Hematopoietic multipotent progenitor cell (in vitro differentiated cells): ENCODE results near the gene EFCAB11. TPM values are rescaled to one million over a fixed set of nuclear protein-coding genes. Genes with fewer than 3 reads are reported as not detected.

Experiments used
- DNase-seq, 3 donors: peaks; one replicate each; pipeline ENCODE4 v3.0.0-alpha.2; 2011 to 2015; ENCODE audit warnings: low read depth in 2 of 3, low spot score in 2 of 3
- total RNA-seq: library from RNA; depleted of rRNA; stranded (reverse); fragments of >200 nt; gene quantifications from one replicate; pipeline ENCODE4 v1.2.3, GENCODE V29; 2012

EFCAB11 gene
- total RNA-seq, 1 donor = 3.0 TPM

DNA sequence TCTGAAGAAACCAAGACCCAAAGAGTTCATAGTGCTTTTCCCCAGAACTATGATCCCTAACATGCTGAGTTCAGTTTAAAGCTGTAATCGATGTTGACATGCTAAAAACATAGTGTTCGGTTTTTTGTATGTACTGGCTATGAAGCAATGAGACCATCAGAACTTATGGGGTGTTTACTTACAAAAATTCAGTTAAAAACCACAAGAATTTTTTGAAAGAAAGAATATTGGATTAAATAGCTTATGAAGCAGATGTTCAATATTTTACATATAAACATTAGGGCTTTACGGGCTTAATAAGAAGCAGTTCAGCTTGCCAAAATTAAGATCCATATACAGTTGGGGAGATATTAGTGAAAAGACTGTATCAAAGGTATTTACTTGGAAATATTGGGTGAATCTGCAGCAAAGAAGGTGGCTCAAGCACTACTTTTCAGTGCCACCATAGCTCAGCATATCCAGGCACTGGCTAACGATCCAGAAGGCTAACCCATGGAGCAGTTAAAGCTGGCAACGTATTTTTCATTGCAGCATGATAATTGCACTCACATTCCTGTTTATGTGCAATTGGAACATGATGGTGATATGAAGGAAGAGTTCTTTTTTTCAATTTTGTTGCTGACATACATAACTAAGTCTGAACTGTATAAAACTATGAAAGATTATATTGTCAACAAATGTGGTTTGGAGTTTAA, 125.9 kb downstream of the EFCAB11 start:
- DNase-seq = no peak

DNA sequence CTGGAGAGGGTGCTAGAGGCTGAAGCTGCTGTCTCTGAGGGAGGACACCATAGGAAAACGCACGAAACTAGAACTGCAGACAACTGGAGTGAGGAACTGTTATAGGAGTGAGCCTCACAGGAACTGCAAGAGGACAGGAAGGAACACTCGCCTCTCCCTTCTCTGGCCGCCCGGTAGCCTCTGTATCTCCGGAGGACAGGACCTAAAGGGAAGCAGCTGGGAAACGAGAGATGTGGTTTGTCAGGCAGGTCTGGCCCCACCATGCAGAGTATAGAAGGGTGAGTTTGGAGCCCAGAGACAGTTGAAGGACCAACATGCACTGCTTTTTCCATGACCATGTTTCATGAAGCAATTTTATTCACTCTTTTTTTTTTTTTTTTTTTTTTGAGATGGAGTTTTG, 127.3 kb downstream of the EFCAB11 start:
- peak in 2 of 3 donors; percentile 22 to 75 for DNase-seq

DNA sequence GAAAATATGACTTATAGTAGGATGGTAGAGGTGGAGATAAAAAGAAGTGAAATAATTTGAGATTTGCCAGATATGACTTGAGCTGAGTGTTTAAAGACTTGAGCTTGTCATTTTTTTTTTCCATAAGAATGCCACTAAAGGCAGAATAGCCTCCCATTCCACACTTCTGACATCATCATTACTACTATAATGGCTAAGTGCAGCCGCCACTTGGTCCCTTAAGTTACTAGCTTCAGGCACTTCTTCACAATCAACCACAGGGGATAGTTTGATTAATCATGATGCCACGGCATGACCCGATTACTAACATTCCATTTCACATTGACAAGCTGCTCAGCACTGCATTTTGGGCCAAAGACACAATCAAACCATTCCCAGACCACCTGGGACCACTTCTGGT, 127.9 kb downstream of the EFCAB11 start:
- no peak for DNase-seq

DNA sequence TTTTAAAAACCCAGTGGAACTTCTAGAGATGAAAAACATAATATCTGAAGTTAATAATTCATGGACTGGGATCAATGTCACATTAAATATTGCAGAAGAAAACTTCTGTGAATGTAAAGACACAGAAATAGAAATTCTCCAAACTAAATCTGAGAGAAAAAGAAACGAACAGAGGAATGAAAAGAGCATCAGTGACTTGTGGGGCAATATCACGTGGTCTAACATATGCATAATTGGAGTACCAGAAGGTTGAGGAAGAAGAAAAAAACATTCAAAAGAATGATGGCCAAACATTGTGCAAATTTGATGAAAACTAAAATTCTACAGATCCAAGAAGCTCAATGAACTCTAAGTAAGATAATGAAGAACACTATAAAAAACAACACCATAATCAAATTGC, 130.8 kb downstream of the EFCAB11 start:
- no peak for DNase-seq

DNA sequence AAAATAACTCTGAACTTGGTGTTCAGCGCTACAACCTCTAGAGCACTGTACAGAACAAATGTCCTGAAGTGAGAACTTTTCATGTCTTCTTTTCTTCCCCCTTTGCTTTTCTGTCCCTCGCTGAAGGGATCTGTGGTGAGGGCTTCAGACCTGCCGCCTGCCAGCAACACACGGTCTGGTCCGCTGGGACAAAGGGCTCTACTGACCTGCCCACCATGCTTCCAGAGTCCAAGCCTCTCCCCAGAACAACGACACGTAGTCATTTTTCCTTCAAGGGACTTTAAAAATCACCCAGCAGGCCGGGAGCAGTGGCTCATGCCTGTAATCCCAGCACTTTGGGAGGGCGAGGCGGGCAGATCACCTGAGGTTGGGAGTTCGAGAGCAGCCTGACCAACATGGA, 140.4 kb downstream of the EFCAB11 start:
- no peak for DNase-seq

DNA sequence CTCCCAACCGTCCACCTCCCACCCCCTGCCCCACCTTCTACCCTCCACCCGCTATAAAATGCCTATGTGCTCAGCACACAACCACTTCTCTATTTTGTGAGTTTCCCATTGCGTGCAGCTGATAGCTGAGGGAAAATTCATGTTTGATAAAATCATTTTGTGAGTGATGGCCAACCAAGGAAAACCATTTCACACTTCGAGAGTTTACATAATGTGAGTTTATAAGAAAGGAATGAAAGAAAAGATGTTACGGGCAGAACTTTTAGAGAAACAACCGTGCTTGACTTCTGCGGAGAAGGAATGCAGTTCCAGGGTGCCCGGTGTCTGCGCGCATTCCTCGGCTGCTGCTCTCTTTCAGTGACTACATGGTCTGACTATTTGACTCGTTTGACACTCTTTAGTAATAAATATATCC, 140.9 kb downstream of the EFCAB11 start:
- DNase-seq = peak in 1 of 3 donors; percentile 44

DNA sequence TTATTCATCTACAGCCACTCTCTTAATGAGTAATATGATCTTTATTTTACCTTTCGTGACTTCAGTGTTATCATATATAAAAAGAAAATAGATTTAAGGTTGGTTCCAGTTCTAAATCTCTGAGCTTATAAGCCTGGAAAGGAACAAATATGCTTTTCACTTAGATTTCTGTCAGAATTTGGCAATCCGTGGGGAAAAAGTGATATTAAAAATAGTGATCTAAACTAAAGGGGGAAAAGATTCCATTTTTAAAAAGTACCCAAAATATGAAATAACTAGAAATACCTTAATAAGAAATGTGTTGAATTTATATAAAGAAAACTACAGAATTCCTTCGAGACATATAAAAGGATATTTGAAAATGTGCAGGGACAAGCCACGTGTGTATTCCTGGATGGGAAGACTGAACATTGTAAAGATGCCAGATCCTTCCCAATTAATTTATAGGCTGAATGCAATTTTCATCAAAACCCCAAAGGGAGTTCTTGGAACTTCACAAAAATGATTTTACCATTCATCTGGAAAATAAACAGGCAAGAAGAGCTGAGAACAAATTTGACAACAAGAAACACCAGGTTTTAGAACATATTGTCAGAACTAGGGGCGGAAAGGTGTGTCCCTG, 142.5 kb downstream of the EFCAB11 start:
- no peak for DNase-seq

DNA sequence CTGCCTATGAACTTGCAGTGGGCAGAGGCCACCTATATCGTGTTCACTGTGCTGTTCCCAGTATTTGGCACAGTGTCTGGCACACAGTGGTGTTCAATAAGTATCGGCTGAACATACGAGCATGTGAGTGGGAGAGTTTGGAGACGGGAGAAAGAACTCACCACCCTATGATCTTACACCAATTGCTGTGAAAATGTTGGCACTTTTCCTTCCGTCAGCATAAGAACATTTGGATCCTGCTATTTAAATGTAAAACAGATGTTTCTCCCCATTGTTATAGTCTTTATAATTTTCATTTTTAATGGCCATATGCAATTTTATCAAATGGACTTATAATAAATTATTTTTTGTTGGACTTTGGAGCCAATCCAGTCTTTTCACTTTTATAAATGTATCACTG, 144.4 kb downstream of the EFCAB11 start:
- no peak for DNase-seq

DNA sequence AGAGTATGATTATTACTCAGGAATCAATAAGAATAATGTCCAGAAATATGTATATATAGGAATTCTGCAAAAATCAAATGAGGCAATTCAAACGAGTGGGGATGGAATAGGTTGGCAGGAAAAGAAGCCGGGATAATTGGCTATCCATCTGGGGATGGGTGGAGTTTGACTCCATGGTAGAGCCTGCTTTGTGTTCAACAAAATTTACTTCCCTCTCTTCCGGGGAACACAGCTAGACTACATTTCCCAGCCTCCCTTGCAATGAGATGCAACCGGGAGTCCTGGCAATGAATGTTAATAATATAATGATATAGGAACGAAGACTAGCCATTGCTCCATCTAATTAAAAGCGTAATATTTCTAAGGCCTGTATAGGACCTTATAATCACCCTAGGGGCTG, 146.6 kb downstream of the EFCAB11 start:
- no peak for DNase-seq

DNA sequence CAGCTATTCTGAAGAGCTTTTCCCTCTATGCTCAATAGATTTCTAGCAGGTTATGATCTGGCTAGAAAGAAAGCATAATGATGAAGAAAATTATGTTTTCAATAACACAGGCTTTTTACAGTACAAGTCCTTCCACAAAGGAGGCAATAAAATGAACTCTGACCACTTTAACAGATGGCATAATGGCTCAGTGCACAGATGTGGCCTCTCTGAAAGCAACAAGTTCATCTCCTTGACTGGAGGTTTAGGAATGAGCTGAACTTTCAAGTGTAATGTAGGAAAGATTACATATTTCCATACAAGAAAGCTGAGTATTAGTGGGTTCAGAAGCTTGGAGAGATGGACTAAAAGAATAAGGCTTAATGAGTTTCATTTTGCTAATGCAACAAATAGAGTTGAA, 147.4 kb downstream of the EFCAB11 start:
- no peak for DNase-seq

DNA sequence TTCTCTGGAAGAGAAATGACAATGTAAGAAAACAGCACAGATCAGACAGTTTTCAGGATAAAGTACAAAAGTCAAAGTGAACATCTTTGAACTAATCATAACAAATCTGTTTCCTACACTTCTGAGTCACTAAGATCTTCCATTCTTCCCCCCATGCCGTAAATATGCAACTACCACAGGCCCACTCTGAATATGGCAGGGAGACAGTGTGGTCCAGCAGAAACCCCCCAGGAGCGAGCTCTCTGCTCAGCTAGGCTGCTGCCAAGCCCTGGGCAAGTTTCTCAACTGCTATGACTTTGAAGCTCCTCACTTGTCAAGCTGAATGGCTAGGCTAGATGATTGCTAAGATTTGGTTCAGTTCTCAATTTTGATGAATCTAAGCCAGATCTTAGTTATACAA, 148.1 kb downstream of the EFCAB11 start:
- DNase-seq = no peak

DNA sequence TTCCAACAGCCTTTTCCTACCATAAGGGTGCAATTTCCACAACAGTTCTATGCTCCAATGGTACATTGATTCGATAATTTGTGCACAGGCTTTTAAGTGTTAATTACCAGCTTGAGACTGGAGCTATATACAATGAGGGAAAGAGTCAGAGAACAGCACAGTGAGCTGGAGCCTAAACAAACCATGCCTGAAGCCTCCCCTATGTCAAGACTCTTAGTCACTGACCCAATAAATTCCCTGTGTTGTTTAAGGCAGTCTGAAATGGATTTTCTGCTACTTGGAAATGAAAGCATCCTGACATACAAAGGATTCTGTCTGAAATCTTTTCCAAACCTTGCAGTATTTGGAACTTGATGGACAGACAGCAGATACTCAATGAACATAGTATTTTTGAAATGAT, 149.0 kb downstream of the EFCAB11 start:
- no peak for DNase-seq

DNA sequence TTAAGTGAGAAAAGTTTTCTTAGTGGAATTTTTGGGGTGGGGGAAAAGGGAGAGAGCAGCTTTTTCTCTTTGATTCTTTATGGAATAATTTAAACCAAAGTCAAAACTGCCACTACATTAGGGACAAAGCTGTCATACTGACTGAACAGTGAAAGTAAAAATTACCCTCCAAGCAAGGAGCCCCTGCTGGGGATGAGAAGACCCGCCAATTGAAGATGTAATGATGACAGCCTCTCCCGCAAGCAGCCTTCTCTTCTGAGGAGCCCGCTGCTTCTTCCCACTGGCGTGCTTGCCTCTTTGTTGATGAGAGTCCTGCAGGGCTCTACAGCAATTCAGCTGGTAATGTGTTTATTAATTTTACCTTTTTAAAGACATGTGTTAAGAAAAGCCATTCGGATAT, 151.0 kb downstream of the EFCAB11 start:
- no peak for DNase-seq

DNA sequence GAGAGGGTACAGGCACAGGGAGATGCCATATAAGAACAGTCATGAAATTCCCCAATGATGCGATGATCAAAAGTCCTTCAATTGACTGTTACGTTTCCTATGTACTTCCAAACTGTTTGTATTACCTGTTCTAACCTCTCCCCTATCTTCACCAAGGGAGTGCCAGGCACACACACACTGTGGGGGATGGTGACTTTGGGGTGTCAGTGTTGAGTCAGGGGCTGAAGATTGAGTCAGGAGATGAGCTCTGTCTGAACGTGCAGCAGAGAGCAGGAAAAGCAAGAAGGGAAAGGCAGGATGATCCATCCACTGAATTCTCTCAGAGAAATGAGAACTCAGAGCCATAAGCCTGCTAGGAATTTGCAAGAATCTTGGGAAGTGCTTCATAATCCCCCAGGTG, 153.4 kb downstream of the EFCAB11 start:
- DNase-seq = no peak

DNA sequence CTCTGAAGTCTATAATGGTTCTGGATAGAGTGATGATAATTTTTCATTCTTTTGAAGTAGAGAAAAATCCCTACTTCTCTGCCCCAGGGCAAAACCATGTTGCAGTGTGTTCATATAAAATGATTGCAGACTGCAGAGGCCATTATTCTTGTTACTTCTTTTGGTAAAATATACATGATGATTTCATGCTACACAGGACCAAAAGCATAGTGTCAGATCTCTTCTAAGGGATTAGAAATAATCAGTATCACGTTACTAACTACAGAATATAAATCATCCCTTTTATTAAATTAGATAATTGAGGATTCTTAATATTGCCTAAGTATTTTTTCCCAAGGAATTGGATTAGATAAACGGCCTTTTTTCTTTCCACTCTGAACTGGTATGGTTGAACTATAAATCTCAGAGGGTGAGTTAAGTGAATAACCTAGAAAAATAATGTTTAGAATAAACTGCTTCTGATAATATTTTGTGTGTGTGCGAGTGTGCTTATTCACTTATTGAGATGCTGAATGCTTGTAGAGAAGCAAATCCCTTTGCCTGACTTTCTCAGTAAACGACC, 156.2 kb downstream of the EFCAB11 start:
- DNase-seq = no peak

DNA sequence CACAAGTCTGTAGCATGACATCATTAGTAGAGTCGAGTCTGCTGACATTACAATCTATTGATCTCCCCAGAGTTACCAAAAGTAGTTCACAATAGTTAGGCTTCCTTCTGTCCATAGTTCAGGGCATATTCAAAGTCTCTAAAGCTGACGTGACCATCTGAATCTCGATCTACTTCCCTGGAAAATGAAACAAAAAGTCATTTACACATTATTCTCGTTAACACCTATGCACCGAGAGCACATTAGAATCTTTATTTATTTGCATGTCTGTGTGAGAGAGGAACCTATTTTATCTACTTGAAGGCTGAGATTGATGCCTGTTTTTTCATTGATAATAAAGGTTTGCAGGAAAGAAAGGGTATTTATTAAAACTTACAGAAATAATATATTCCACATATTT, 157.4 kb downstream of the EFCAB11 start:
- DNase-seq = no peak

DNA sequence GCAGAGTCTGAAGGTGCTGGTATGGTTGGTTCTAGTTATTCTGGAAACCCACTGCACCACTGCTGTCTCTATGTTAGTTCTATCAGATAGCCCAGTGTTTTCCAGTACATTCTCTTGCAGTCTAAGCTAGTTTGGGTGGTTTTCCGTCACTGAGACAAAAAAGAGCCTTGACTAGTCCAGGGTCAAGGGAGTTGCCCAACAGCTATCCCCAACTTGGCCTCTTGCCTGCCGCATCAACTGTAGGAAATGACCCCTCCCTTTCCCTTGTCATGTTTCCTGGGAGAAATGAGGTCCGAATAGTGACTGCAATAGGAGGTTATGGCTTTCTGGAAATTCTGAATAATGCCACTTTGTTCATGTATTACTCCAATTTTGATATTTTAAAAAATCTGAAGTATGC, 160.4 kb downstream of the EFCAB11 start:
- no peak for DNase-seq

DNA sequence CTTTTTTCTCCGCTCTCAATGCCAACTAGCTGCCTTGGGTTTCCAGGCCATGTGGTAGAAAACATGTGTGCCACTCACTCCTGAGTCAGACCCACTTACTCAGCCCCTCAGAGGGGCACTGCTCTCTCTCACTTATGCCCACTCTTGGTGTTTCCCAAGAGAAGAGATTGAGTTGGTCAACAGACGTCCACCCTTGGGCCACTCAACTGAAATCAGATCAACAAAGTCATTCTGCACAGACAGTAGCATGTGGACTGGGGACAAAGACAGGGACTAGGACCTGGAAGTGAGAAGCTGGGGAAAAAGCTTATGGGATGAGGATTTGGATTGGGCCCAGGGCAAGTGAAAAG, 161.2 kb downstream of the EFCAB11 start:
- no peak for DNase-seq

DNA sequence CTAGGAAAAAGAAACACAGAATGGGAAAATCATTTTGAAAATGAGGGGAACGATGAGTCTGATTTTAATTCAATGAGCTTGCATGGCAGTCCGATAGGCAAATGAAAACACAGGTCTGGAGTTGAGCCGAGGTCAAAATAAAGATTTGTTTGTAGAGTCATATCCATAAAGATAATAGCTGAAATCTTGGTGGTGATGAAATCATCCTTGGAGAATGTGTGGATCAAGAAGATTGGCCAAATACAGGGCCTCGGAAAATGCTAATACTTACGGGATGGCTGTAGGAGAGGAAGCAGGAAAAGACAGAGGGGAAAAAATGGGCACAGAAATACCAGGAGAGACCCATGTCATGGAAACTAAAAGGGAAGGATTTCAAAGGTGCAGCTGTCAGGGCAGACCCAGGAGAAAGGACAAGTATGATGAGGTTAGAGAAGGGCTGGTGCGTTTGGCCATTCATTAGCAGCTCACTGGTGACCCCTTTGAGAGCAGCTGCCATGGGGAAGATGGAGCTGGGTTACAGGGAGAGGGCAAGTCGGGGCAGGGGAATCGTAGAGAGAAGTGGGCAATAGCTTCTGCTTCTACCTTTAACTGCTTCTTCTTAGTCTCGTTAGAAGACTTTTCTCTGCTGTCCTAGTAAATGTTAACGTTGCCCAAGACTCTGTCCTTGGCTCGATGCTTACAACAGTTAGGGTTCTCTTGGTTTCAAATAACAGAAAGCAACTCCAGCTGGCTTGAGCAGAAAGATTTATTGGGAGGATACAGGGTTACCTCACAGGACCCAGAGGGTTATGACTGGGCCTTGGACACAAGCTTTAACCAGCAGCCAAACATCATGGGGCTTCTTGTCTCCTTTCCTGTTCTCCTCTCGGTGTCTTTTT, 161.8 kb downstream of the EFCAB11 start:
- DNase-seq = no peak

DNA sequence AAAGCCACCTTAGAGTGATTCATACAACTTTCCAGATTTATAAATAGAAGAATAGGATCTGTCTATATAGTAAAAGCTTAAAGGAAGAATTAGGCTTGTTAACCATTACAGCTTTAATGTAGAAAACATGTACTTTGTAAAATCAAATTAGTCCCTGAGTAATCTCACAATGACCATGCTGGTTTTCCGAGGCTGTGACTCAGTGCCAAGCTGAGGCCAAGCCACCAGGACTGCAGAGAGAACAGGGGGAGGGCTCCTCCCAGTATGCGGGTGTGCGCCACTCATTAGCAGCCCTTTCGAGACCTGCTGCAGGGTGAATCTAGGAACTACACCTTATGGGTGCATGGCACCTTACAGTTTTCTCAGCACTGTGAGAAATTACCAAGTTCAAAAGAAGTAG, 167.0 kb downstream of the EFCAB11 start:
- DNase-seq = no peak

DNA sequence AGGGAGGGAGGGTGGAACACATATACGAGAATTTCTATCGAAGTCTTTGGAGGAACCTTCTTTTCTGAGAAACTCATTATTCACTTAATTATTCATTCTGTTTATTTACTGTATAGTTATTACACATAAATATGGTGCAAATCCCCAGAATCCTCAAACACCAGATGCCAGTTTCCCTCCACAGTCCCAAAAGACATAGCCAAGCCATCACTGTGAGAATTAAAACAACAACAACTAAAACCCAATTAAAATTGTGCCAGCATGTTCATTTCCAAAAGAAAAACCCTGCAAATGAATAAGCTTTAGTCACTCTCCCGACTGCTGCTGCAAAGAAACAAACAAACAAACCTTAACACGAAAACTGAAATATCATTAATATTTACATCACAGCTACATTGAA, 173.5 kb downstream of the EFCAB11 start:
- no peak for DNase-seq

DNA sequence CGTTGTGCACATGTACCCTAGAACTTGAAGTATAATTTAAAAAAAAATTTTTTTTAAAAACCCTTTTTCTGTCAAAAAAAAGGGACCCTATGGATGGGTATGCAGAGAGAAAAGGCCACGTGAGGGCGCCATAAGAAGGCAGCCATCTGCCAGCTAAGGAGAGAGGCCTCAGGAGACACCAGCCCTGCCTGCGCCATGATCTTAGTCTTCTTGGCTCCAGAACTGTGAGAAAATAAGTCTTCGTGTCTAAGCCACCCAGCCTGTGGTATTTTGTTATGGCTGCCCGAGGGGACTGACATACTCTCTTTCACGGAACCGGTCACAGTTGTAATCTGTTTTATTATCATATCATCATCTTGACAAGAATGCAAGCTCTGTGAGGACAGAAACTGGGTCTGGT, 174.8 kb downstream of the EFCAB11 start:
- no peak for DNase-seq
